GM19468 (cell line): ENCODE results near the gene MRPL24.

ENCODE experiments used
- ATAC-seq: cut with Tn5 transposase; IDR thresholded peaks from one replicate; pipeline ENCODE4 v1.9.1; 2021; ENCODE audit warnings: mild to moderate bottlenecking, moderate library complexity, moderate number of reproducible peaks; ENCODE audit not compliant: unreplicated experiment; ENCODE audit errors: extremely low read depth

Gene MRPL24

GRCh38 chr1:156694690-156694962 lies 46.3 kb downstream of the MRPL24 start:
- no peak for ATAC-seq

GRCh38 chr1:156693848-156694689 lies 46.8 kb downstream of the MRPL24 start:
- ATAC-seq: no peak

- no peak for ATAC-seq
These were observed 47.7 kb downstream of the MRPL24 start for GRCh38 chr1:156692925-156693847.

- ATAC-seq: no peak
These were observed 48.4 kb downstream of the MRPL24 start for GRCh38 chr1:156692441-156692924.

- ATAC-seq: no peak
These were observed 49.0 kb downstream of the MRPL24 start for GRCh38 chr1:156691665-156692440.

- no peak for ATAC-seq
These were observed 49.7 kb downstream of the MRPL24 start for GRCh38 chr1:156691191-156691590.

- no peak for ATAC-seq
These were observed 50.2 kb downstream of the MRPL24 start for GRCh38 chr1:156690675-156691036.

GRCh38 chr1:156689953-156690674 lies 50.8 kb downstream of the MRPL24 start:
- ATAC-seq: no peak

GRCh38 chr1:156689035-156689952 lies 51.6 kb downstream of the MRPL24 start:
- ATAC-seq: no peak
